Body of pancreas (tissue), 4 donors: ENCODE data around the gene TSHZ2. TPM values are rescaled to one million over a fixed set of nuclear protein-coding genes. Genes with fewer than 3 reads are reported as not detected.
"Not testable (repeated sequence)": the region's sequence is repeated elsewhere in the genome, so short reads cannot be mapped to it uniquely, and the experiment has no call there.

Source experiments
- ATAC-seq: fragments of 150-250 bp; one replicate; pipeline ENCODE4 v1.9.1; 2016
- DNase-seq, 4 donors: peaks; one replicate each; pipeline ENCODE4 v3.0.0-alpha.2; 2019
- H3K27ac ChIP-seq, 4 donors: fragments of 200-600 bp; sonication (generic); 1 replicate in 3 of 4; 2 replicates in 1 of 4; pipeline versions ENCODE4 v1.5.1 to v1.6.1; 2016 to 2019; ENCODE audit warnings: mild to moderate bottlenecking in 1 of 4, mixed read lengths in 1 of 4, moderate library complexity in 1 of 4
- H3K27me3 ChIP-seq, 2 donors: fragments of 200-600 bp; sonication (generic); one replicate each; pipeline ENCODE4 v1.6.0; 2016; ENCODE audit warnings: mild to moderate bottlenecking in 1 of 2
- H3K36me3 ChIP-seq, 2 donors: fragments of 200-600 bp; sonication (generic); replicated peaks in 1 of 2; 2 replicates each; pipeline ENCODE4 v1.5.1; 2016; ENCODE audit warnings: low read depth in 2 of 2; ENCODE audit not compliant: insufficient read depth in 1 of 2
- H3K4me1 ChIP-seq: fragments of 200-600 bp; sonication (generic); one replicate; pipeline ENCODE4 v1.6.0; 2016
- H3K4me3 ChIP-seq, 2 donors: fragments of 200-600 bp; sonication (generic); 1 replicate in 1 of 2; 2 replicates in 1 of 2; pipeline ENCODE4 v1.5.1; 2016 to 2019
- H3K9me3 ChIP-seq, 3 donors: fragments of 200-600 bp; sonication (generic); 1 replicate in 2 of 3; 2 replicates in 1 of 3; pipeline ENCODE4 v1.5.1; 2016
- CTCF ChIP-seq, 7 experiments: fragments of 450-650 bp in 4 of 7; fragments of 200-600 bp in 3 of 7; sonication (generic) in 3 of 7; IDR thresholded peaks; one replicate each; pipeline ENCODE4 v1.5.1; 2016 to 2019; ENCODE audit warnings: antibody characterized with exemption in 7 of 7
- POLR2A ChIP-seq, 3 donors: fragments of 450-650 bp; IDR thresholded peaks; one replicate each; pipeline ENCODE4 v1.6.1; 2016; ENCODE audit warnings: antibody characterized with exemption in 3 of 3, mild to moderate bottlenecking in 2 of 3
- WGBS, 2 donors: methylation state at CpG; one replicate each; pipeline ENCODE4 v1.1.5; 2017; 5-methylcytosine and 5-hydroxymethylcytosine counted together
- intact Hi-C: fragments of 100-400 bp; cut with DNase I; formaldehyde crosslinking; loops from one replicate; pipeline ENCODE4 v1.15.1; 2023
- small RNA-seq: library from RNA; depleted of rRNA; stranded (forward); fragments of <200 nt; gene quantifications from one replicate; pipeline ENCODE3, GENCODE V24; 2016
- total RNA-seq, 2 donors: library from RNA; depleted of rRNA; stranded (reverse); fragments of >200 nt; gene quantifications; one replicate each; pipeline ENCODE4 v1.1.0, GENCODE V29; 2016

Gene TSHZ2
- total RNA-seq, 2 donors from 2014 or later = 6.0 to 9.6 TPM

DNA sequence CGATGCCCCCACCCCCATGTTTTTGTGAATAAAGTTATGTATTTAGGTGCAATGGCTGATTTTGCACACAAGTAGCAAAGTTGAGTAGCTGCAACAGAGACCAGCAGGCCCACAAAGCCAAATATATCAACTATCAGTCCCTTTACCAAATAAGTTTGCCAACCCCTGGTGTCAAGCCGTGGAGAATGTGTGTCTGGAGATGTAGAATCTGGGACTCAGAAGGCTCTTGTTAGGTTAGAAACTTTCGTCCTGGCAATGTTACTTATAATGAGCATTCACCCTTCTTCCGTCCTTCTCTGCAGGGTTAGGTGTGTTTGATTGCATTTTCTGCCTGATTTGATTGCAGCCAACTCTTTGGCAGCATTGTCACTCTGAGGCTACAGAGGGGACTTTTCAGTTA is 563.7 kb downstream of the TSHZ2 start:
- H3K4me1 ChIP-seq = no peaks in the 10 kb centered on the region
- H3K27me3 ChIP-seq = no peaks in the 10 kb centered on the region
- H3K36me3 ChIP-seq = no peaks in the 10 kb centered on the region
- intact Hi-C loops = no loop called here
- H3K4me3 ChIP-seq = no peak overlapping the region
- H3K27ac ChIP-seq = no peak overlapping the region
- DNase-seq = no peak
- no peak for TF ChIP-seq POLR2A (IDR thresholded peaks at IDR 0.05)
- no peak for TF ChIP-seq CTCF (IDR thresholded peaks at IDR 0.05)
- WGBS, 2 donors = 62 to 72% methylated on average over 4 of the region's 4 CpGs
- no peaks in the 10 kb centered on the region for H3K9me3 ChIP-seq
- no peak for ATAC-seq

GRCh38 chr20:53536382-53536781 is 564.2 kb downstream of the TSHZ2 start:
- 65 to 74% methylated on average over 3 of the region's 3 CpGs for WGBS, 2 donors
- ATAC-seq, H3K9me3 ChIP-seq, intact Hi-C loops, H3K4me3 ChIP-seq, H3K27ac ChIP-seq, H3K36me3 ChIP-seq, H3K4me1 ChIP-seq, DNase-seq, H3K27me3 ChIP-seq: not testable (repeated sequence)

DNA sequence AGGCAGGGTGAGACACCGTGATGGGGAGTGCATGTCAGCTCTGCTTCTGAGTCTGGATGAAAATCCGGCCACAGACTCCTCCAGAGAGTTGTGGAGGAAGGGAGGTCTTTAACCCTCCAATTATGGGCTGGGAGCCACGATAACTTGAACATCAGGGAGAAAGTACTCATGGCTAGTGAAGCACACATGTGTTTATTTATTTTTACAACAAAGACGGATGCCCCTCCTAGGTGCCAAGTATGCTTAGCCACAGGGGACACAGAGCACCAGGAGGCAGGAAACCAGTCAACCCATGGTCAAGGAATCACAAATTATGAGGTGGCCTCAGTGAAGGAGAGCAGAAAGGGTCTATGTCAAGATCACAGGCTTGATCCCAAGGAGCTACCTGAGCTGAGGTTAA is 567.4 kb downstream of the TSHZ2 start:
- H3K4me1 ChIP-seq = no peaks in the 10 kb centered on the region
- no peak for DNase-seq
- no peaks in the 10 kb centered on the region for H3K9me3 ChIP-seq
- no peak for ATAC-seq
- no peaks in the 10 kb centered on the region for H3K36me3 ChIP-seq
- no peak overlapping the region for H3K27ac ChIP-seq
- 40 to 48% methylated on average over 3 to 4 of the region's 4 CpGs for WGBS, 2 donors
- intact Hi-C loops = no loop called here
- TF ChIP-seq POLR2A (IDR thresholded peaks at IDR 0.05) (no peak), CTCF (IDR thresholded peaks at IDR 0.05) (no peak)
- H3K27me3 ChIP-seq = no peaks in the 10 kb centered on the region
- H3K4me3 ChIP-seq = no peak overlapping the region

Small RNAs within 50 kb of the gene (small RNA-seq; reads per million reads assigned to genes)
- not detected for gene RF00019
